Measurements from ENCODE around the gene VTCN1. TPM values are rescaled to one million over a fixed set of nuclear protein-coding genes. Genes with fewer than 3 reads are reported as not detected.
"Not testable (repeated sequence)": the region's sequence is repeated elsewhere in the genome, so short reads cannot be mapped to it uniquely, and the experiment has no call there.

VTCN1 gene
- polyA plus RNA-seq, 6 donors from 2014 or later = not detected

DNA sequence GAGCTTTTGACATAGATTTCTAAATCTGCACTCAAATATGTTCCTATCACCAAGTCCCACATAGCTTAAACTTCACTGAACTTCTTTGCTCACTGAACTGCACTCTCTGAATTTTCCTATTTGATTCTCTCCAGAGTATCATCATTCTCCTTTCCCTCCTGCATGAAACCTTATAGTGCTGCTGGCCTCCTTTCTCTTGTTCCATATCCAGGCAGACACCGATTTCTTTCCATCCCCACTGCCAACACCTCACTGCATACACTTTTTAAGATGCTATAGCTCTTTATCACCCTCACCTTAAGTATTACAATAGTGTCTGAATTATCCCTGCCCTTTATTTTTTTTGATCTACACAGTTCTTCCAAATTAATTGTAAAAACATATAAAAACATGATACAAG lies 86.1 kb downstream of the VTCN1 start:
- no peak for DNase-seq
- Mint-ChIP-seq H3K27ac (no peak overlapping the region), H3K4me1 (peaks cover 0 to 7% (median 5%) of the 10 kb centered on the region in 3 donors), H3K27me3 (peaks cover 0 to 12% (median 7%) of the 10 kb centered on the region in 3 donors), H3K4me3 (no peak overlapping the region), H3K36me3 (no peaks in the 10 kb centered on the region), H3K9me3 (no peaks in the 10 kb centered on the region)
- no peak for ATAC-seq (ENCODE audit: low read depth in 2 of 2)

GRCh38 chr1:117123274-117123673 lies 87.5 kb downstream of the VTCN1 start:
- no peak for DNase-seq
- Mint-ChIP-seq H3K27me3 (peaks cover 0 to 12% (median 7%) of the 10 kb centered on the region in 3 donors), H3K36me3 (no peaks in the 10 kb centered on the region), H3K27ac (no peak overlapping the region), H3K9me3 (no peaks in the 10 kb centered on the region), H3K4me3 (peak overlapping the region in 5 of 8 donors; percentile 1 to 87 (median 72)), H3K4me1 (peaks cover 0 to 7% (median 5%) of the 10 kb centered on the region in 3 donors)
- no peak for ATAC-seq (ENCODE audit: low read depth in 2 of 2)

DNA sequence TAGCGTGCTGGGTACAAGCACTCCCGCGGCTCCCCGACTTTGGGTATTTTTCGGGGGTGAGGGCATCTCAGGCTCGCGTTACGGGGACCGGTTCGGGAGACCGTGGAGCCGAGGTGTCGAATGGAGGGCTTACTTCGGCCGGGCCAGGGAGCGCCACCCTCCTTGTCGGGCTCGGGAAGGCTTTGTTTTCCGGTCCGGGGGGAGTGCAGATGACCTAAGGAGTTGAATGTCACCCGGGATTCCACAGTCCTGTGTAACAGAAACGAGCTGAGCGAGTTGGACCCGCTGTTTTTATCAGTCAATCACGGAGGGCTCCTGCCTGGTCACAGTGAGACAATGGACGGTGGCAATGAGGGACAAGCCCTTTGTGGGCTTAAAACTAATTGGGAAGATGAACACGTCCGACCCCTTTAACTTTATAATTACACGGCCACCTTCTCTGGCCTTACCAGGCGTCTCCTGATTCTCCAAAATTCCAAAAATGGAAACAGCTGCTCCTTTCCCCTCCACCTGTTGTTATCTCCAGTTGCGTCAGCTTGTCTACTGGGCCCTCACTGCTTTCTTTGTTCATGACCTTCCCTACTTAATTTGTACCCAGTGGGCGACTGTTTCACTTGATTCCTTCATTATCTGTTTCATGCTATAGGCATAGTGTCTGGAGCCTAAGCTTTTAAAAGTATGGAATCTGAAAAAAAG lies 88.2 kb downstream of the VTCN1 start:
- Mint-ChIP-seq H3K4me3 (peak overlapping the region; percentile 84 to 94 (median 91)), H3K4me1 (peaks cover 0 to 7% (median 5%) of the 10 kb centered on the region in 3 donors), H3K36me3 (no peaks in the 10 kb centered on the region), H3K27ac (peak overlapping the region in 3 of 6 donors; percentile 2 to 58 (median 36)), H3K9me3 (no peaks in the 10 kb centered on the region), H3K27me3 (peaks cover 0 to 7% (median 7%) of the 10 kb centered on the region in 3 donors)
- ATAC-seq (ENCODE audit: low read depth in 2 of 2) (no peak), DNase-seq (no peak)

DNA sequence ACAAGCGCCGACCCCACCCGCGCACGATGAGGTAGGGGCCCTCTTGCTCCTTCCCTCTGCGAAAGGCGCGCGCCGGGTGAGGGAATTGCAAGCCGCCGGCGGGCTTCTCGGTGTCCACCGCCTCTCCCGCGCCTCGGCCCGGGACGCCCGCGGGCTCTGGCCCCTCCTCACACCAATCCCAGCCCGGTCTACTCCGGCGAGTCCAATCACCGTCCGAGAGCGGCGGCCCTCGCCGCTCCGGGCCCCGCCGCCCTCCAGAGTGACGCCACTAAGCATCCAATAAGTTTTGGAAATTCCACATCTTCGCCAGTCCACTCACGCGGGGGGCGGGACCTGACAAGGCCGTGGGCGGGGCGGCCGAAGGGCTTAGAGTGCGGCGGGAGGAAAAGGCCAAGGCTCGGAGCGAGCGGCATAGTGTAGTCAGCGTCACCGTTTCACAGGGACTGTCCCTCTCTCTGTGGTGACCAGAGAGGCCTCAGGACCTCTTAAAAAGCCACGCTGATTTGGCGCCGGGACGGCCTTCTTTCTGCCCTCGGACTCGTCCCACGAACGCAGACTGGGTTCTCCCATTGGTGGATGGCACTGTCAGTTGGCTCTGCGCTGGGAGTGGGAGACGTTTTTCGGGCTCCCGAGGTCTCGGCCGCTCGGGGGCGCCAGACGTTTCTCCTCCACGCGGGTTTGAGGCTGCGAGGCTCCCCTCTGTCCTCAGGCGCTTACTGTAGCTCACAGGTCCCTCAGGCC lies 89.0 kb downstream of the VTCN1 start, which contains the start of gene TRIM45:
TRIM45 (minus strand) TSS at position 161 of the 741 bp plus-strand sequence. CDS start 548 bp downstream, outside the sequence.
- ATAC-seq (ENCODE audit: low read depth in 2 of 2) (peak; percentile 83), DNase-seq (peak; percentile 75)
- Mint-ChIP-seq H3K36me3 (no peaks in the 10 kb centered on the region), H3K4me1 (peaks cover 0 to 7% (median 5%) of the 10 kb centered on the region in 3 donors), H3K27me3 (peaks cover 0 to 2% (median 2%) of the 10 kb centered on the region in 3 donors), H3K9me3 (no peaks in the 10 kb centered on the region), H3K27ac (peak within 1 kb of the TSS in 5 of 6 donors; percentile 31 to 85 (median 73)), H3K4me3 (peak within 1 kb of the TSS; percentile 84 to 94 (median 91))

GRCh38 chr1:117120774-117121588 lies 89.7 kb downstream of the VTCN1 start:
- Mint-ChIP-seq H3K27me3 (no peaks in the 10 kb centered on the region), H3K27ac (peak overlapping the region in 4 of 6 donors; percentile 25 to 81 (median 44)), H3K4me3 (peak overlapping the region; percentile 84 to 94 (median 91)), H3K9me3 (no peaks in the 10 kb centered on the region), H3K4me1 (peaks cover 0 to 7% (median 5%) of the 10 kb centered on the region in 3 donors), H3K36me3 (no peaks in the 10 kb centered on the region)
- DNase-seq (no peak), ATAC-seq (ENCODE audit: low read depth in 2 of 2) (no peak)

- ATAC-seq (ENCODE audit: low read depth in 2 of 2); H3K27ac Mint-ChIP-seq; H3K4me1 Mint-ChIP-seq; DNase-seq; H3K36me3 Mint-ChIP-seq; H3K9me3 Mint-ChIP-seq; H3K27me3 Mint-ChIP-seq: not testable (repeated sequence)
- H3K4me3 Mint-ChIP-seq = peak overlapping the region in 1 of 8 donors; percentile 30
These were observed 91.6 kb downstream of the VTCN1 start for GRCh38 chr1:117119144-117119543.

DNA sequence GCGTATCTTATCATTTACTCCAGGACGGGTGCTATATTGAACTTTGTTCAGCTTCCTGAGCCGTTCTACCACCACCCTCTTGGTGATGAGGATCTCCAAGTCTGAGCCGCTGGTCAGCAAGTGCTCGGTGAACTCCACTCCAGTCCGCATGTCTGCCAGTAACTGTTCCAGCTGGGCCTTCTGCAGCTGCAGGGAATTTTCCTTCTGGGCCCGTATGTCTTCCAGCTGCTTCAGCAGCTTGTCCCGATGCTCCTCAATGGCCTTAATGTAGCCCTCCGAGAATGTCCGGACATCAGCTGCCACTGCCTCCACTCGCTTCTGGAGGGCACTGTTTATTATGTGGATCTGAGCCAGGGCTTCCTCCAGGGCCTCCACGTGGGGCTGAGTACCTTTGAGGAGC lies 92.6 kb downstream of the VTCN1 start:
- no peaks in the 10 kb centered on the region for H3K9me3 Mint-ChIP-seq
- DNase-seq (no peak), ATAC-seq (ENCODE audit: low read depth in 2 of 2) (no peak)
- no peaks in the 10 kb centered on the region for H3K27me3 Mint-ChIP-seq
- no peak overlapping the region for H3K4me3 Mint-ChIP-seq
- H3K4me1 Mint-ChIP-seq = peaks cover 0 to 7% (median 5%) of the 10 kb centered on the region in 3 donors
- H3K36me3 Mint-ChIP-seq = no peaks in the 10 kb centered on the region
- H3K27ac Mint-ChIP-seq = no peak overlapping the region

GRCh38 chr1:117117697-117118096 lies 93.0 kb downstream of the VTCN1 start:
- Mint-ChIP-seq H3K27me3 (no peaks in the 10 kb centered on the region), H3K9me3 (no peaks in the 10 kb centered on the region), H3K27ac (no peak overlapping the region), H3K4me3 (no peak overlapping the region), H3K4me1 (peaks cover 0 to 7% (median 5%) of the 10 kb centered on the region in 3 donors), H3K36me3 (no peaks in the 10 kb centered on the region)
- ATAC-seq (ENCODE audit: low read depth in 2 of 2) (no peak), DNase-seq (no peak)

- no peaks in the 10 kb centered on the region for H3K9me3 Mint-ChIP-seq
- no peak for ATAC-seq (ENCODE audit: low read depth in 2 of 2)
- H3K27ac Mint-ChIP-seq = no peak overlapping the region
- H3K36me3 Mint-ChIP-seq = no peaks in the 10 kb centered on the region
- peaks cover 0 to 7% (median 5%) of the 10 kb centered on the region in 3 donors for H3K4me1 Mint-ChIP-seq
- no peak overlapping the region for H3K4me3 Mint-ChIP-seq
- DNase-seq = no peak
- H3K27me3 Mint-ChIP-seq = no peaks in the 10 kb centered on the region
These were observed 94.0 kb downstream of the VTCN1 start for GRCh38 chr1:117116784-117117130.

- ATAC-seq (ENCODE audit: low read depth in 2 of 2) = no peak
- no peak overlapping the region for H3K27ac Mint-ChIP-seq
These were observed 94.5 kb downstream of the VTCN1 start for GRCh38 chr1:117116090-117116783.

DNA sequence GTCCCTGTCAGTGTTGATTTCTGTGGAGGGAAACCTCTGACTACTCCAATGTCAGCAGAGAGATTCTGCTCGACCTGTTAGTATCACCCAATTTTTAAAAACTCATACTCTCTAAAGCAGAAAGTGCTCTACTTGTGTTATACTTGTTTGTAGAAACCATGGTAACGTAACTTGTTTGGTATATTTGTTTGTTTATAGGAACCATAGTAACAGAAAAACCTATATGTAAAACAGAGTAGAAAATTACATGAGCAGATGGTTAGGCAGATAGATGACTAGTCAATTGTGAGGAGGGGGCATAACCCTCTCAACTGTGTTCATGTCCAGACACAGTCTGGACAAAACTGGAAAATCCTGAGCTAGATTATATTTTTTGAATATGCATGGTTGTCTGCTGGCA lies 95.8 kb downstream of the VTCN1 start:
- no peaks in the 10 kb centered on the region for H3K9me3 Mint-ChIP-seq
- peak overlapping the region in 2 of 6 donors; percentile 31 to 47 for H3K27ac Mint-ChIP-seq
- H3K4me3 Mint-ChIP-seq = no peak overlapping the region
- no peaks in the 10 kb centered on the region for H3K36me3 Mint-ChIP-seq
- no peaks in the 10 kb centered on the region for H3K27me3 Mint-ChIP-seq
- no peak for DNase-seq
- ATAC-seq (ENCODE audit: low read depth in 2 of 2) = peak in 1 of 2 donors; percentile 43
- no peaks in the 10 kb centered on the region for H3K4me1 Mint-ChIP-seq

More at GRCh38 chr1:117116090-117116783, 94.5 kb downstream of the VTCN1 start:
- H3K36me3 Mint-ChIP-seq = no peaks in the 10 kb centered on the region
- no peak overlapping the region for H3K4me3 Mint-ChIP-seq
- peaks cover 0 to 7% (median 4%) of the 10 kb centered on the region in 3 donors for H3K4me1 Mint-ChIP-seq
- H3K9me3 Mint-ChIP-seq = no peaks in the 10 kb centered on the region
- no peak for DNase-seq
- no peaks in the 10 kb centered on the region for H3K27me3 Mint-ChIP-seq

DNA sequence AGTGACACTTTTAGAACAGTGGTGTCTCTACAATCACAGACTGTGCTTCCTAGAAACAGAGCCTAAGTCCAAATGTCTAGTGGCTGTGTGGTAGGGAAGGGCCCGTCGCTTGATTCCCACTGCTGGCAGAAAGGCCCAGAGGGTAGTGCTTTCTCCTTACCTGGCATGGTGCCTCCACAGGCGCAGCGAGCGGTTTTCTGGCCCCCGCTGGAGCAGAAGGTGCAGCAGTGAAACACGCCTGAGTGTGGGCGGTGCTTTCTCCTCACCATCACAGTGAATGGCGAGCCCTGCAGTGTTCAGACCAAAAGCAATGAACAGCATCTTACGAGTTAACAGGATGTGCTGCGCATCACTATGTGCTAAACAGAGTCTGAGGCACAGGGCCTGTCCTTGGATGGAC lies 97.5 kb downstream of the VTCN1 start:
- H3K4me1 Mint-ChIP-seq = no peaks in the 10 kb centered on the region
- no peaks in the 10 kb centered on the region for H3K36me3 Mint-ChIP-seq
- DNase-seq = no peak
- no peak for ATAC-seq (ENCODE audit: low read depth in 2 of 2)
- no peak overlapping the region for H3K27ac Mint-ChIP-seq
- no peaks in the 10 kb centered on the region for H3K9me3 Mint-ChIP-seq
- H3K27me3 Mint-ChIP-seq = no peaks in the 10 kb centered on the region
- no peak overlapping the region for H3K4me3 Mint-ChIP-seq

All from naive B cell (primary cell).